Psoas muscle (tissue), 8 donors: ENCODE results near the gene CEP63. TPM values are rescaled to one million over a fixed set of nuclear protein-coding genes. Genes with fewer than 3 reads are reported as not detected.
A peak's percentile ranks its signal among the peaks of the same experiment; 100 is the strongest.

ENCODE experiments used
- ATAC-seq, 4 donors: fragments of 200-7000 bp; cut with Tn5 transposase; one replicate each; pipeline ENCODE4 v1.9.1; 2020; ENCODE audit warnings: moderate library complexity in 3 of 4, mild to moderate bottlenecking in 2 of 4
- DNase-seq, 2 donors: peaks; one replicate each; pipeline ENCODE4 v3.0.0-alpha.2; 2020
- H3K27ac ChIP-seq: fragments of 200-600 bp; one replicate; pipeline ENCODE4 v1.8.0; 2022
- H3K27me3 ChIP-seq, 3 donors: fragments of 200-600 bp in 1 of 3; one replicate each; pipeline versions ENCODE4 v1.6.1 to v1.8.0; 2013 to 2022; ENCODE audit warnings: low read length in 2 of 3, mild to moderate bottlenecking in 2 of 3, moderate library complexity in 1 of 3; ENCODE audit not compliant: insufficient read depth in 3 of 3
- H3K36me3 ChIP-seq, 2 donors: fragments of 200-600 bp in 1 of 2; one replicate each; pipeline versions ENCODE4 v1.6.1 to v1.8.0; 2013 to 2022; ENCODE audit warnings: low read depth in 1 of 2, mild to moderate bottlenecking in 1 of 2, moderate library complexity in 1 of 2; ENCODE audit not compliant: insufficient read depth in 1 of 2
- H3K4me1 ChIP-seq: fragments of 200-600 bp; one replicate; pipeline ENCODE4 v1.8.0; 2022
- H3K4me3 ChIP-seq: fragments of 200-600 bp; one replicate; pipeline ENCODE4 v1.8.0; 2022; ENCODE audit warnings: mild to moderate bottlenecking
- H3K9me3 ChIP-seq: fragments of 200-600 bp; one replicate; pipeline ENCODE4 v1.8.0; 2022
- CTCF ChIP-seq: fragments of 200-600 bp; IDR thresholded peaks from one replicate; pipeline ENCODE4 v1.8.0; 2022; ENCODE audit warnings: antibody characterized with exemption
- WGBS, 3 donors: extraction: QIAGEN DNeasy Blood & Tissue Kit; methylation state at CpG; one replicate each; pipeline versions ENCODE4 v1.1.6 to v1.1.7; 2013; 5-methylcytosine and 5-hydroxymethylcytosine counted together
- intact Hi-C, 2 donors: fragments of 100-400 bp; cut with DNase I; formaldehyde crosslinking; loops; one replicate each; pipeline versions ENCODE4 v1.11.0 to v1.14.2; 2022
- polyA plus RNA-seq, 3 donors: library from polyadenylated mRNA; stranded (reverse); fragments of 200-250 nt; gene quantifications; one replicate each; pipeline ENCODE4 v1.2.3, GENCODE V29; 2013
- total RNA-seq, 4 donors: library from RNA; stranded (reverse); fragmentation: NEBNext Ultra II Directional in 2 of 4; extraction: Animal tissue kit (Norgen Biotek cat#: 25700) in 2 of 4; gene quantifications; one replicate each; pipeline versions ENCODE4 v1.2.1 to v1.2.4, GENCODE V29; 2021 to 2023
- donor health status: healthy with polysubstance abuse.
- donor health status: DM: no; HTN: no; CAD: no; lungs with moderate emphysema.
- donor health status: Bipolar disorder and iron deficiency.
- donor health status: healthy.
- donor health status: DM: yes; HTN: yes; CAD: no.
- donor health status: DM: no; HTN: no; CAD: no.
- donor health status: DM: no; HTN: no; CAD: no.
- donor health status: DM: yes; HTN: yes; CAD: no.

CEP63 gene
- total and polyA plus RNA-seq, 7 donors: 26.5 to 51.3 (median 30.3) TPM

- ATAC-seq: no peak
- Histone ChIP-seq H3K4me3 (no peak overlapping the region), H3K27ac (no peak overlapping the region), H3K36me3 (peaks cover 0 to 3% of the 10 kb centered on the region in 2 donors), H3K27me3 (no peaks in the 10 kb centered on the region), H3K4me1 (peaks cover 9% of the 10 kb centered on the region), H3K9me3 (no peaks in the 10 kb centered on the region)
- intact Hi-C loops: loop anchor here (2.0 to 5.0 kb wide), 5 partner anchors 94 to 274 kb away; partner anchors contain the start of gene AMOTL2 (in 1 of the 2)
- TF ChIP-seq CTCF: no peak
- no peak for DNase-seq
- 75 to 78% (median 77%) methylated on average over 8 of the region's 8 CpGs for WGBS, 3 donors
Observed at GRCh38 chr3:134471521-134472193, 14.2 kb upstream of the CEP63 start.

- DNase-seq: no peak
- H3K9me3 ChIP-seq: no peaks in the 10 kb centered on the region
Observed at GRCh38 chr3:134472831-134473230, 13.0 kb upstream of the CEP63 start.

GRCh38 chr3:134473868-134474546, 11.8 kb upstream of the CEP63 start:
- WGBS, 3 donors: 23 to 33% (median 27%) methylated on average over 8 to 9 of the region's 9 CpGs
- DNase-seq (peak in 1 of 2 donors; percentile 45), ATAC-seq (peak; percentile 44 to 70 (median 46))
- Histone ChIP-seq H3K9me3 (no peaks in the 10 kb centered on the region), H3K27ac (no peak overlapping the region), H3K27me3 (no peaks in the 10 kb centered on the region), H3K4me1 (peaks cover 18% of the 10 kb centered on the region), H3K36me3 (peaks cover 0 to 23% of the 10 kb centered on the region in 2 donors), H3K4me3 (no peak overlapping the region)
- intact Hi-C loops: loop anchor here (1.0 to 5.0 kb wide), 7 partner anchors 97 to 277 kb away; partner anchors contain the start of gene AMOTL2 (in 1 of the 2)
- TF ChIP-seq CTCF: peak; percentile 88

More at GRCh38 chr3:134472831-134473230, 13.0 kb upstream of the CEP63 start:
- Histone ChIP-seq H3K27me3 (no peaks in the 10 kb centered on the region), H3K4me3 (no peak overlapping the region), H3K4me1 (peaks cover 18% of the 10 kb centered on the region), H3K36me3 (peaks cover 0 to 11% of the 10 kb centered on the region in 2 donors), H3K27ac (no peak overlapping the region)
- no peak for ATAC-seq
- WGBS, 3 donors: 97 to 98% (median 98%) methylated on average over 6 of the region's 6 CpGs
- no peak for TF ChIP-seq CTCF
- intact Hi-C loops: loop anchor here (1.0 to 5.0 kb wide), 6 partner anchors 96 to 276 kb away; partner anchors contain the start of gene AMOTL2 (in 1 of the 2)

- Histone ChIP-seq H3K9me3 (no peaks in the 10 kb centered on the region), H3K36me3 (peaks cover 0 to 29% of the 10 kb centered on the region in 2 donors), H3K27ac (no peak overlapping the region), H3K4me3 (no peak overlapping the region), H3K4me1 (peaks cover 18% of the 10 kb centered on the region), H3K27me3 (no peaks in the 10 kb centered on the region)
- intact Hi-C loops: loop anchor here (2.0 to 5.0 kb wide), 5 partner anchors 98 to 278 kb away; partner anchors contain the start of gene AMOTL2 (in 1 of the 2)
- TF ChIP-seq CTCF: no peak
- DNase-seq (no peak), ATAC-seq (no peak)
- WGBS, 3 donors: 85 to 89% (median 86%) methylated on average over 5 of the region's 5 CpGs
Observed at GRCh38 chr3:134474956-134475355, 10.9 kb upstream of the CEP63 start.
